ENCODE measurements around the gene HOXA7. TPM values are rescaled to one million over a fixed set of nuclear protein-coding genes. Genes with fewer than 3 reads are reported as not detected.

The HOXA7 gene
- polyA plus RNA-seq, 1 experiment: 4.4 TPM

DNA sequence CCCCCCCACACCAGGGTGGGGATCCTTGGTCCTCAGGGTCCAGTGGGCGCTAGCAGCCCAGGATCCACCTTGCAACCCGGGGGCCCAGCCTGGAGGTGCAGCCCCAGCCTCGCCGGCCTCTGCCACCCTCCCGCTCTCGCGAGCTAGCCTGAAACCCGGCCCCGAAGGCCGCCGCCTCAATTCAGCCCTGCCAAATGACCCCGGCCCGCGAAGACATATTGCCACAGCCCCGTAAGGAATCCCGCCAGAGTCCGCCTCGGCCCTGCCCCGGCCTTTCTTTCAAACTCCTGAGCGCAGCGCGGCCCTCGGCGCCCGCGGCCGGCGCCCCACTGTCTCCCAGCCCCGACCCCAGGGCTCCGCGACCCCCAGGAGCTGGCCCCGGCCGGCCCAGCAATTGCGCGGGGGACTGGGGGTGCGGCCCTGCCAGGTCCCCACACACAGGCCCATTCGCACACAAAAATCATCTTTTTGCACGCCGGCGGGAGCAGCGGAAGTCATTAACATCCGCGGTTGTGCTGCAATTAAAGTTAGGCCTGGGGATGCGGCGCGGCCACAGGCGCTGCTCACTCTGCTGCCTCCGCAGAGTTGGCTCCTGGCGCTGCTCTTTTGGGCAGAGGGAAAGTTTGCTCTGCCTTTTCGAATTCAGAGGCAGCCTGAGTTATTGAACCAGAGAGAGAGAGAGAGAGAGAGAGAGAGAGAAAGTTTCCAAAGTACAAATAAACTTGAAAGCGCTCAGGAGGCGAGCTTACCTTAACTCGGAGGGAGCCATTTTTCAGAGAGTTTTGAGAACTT is 16.9 kb downstream of the HOXA7 start:
- no peak overlapping the region for H3K4me3 ChIP-seq (ENCODE audit: low read depth, low read length)
- DNase-seq (ENCODE audit: low read depth): no peak
- no peaks in the 10 kb centered on the region for H3K27me3 ChIP-seq (ENCODE audit: control insufficient read depth, insufficient read depth, low read length)
- POLR2A ChIA-PET: no interaction called here
- TF ChIP-seq, protein P1, sequence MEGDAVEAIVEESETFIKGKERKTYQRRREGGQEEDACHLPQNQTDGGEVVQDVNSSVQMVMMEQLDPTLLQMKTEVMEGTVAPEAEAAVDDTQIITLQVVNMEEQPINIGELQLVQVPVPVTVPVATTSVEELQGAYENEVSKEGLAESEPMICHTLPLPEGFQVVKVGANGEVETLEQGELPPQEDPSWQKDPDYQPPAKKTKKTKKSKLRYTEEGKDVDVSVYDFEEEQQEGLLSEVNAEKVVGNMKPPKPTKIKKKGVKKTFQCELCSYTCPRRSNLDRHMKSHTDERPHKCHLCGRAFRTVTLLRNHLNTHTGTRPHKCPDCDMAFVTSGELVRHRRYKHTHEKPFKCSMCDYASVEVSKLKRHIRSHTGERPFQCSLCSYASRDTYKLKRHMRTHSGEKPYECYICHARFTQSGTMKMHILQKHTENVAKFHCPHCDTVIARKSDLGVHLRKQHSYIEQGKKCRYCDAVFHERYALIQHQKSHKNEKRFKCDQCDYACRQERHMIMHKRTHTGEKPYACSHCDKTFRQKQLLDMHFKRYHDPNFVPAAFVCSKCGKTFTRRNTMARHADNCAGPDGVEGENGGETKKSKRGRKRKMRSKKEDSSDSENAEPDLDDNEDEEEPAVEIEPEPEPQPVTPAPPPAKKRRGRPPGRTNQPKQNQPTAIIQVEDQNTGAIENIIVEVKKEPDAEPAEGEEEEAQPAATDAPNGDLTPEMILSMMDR (IDR thresholded peaks at IDR 0.05; ENCODE audit: insufficient read depth, low read depth, low read length): no peak
- H3K36me3 ChIP-seq (ENCODE audit: control insufficient read depth, insufficient read depth, low read length): no peaks in the 10 kb centered on the region
- CTCF ChIA-PET: interaction anchor here (1.0 to 5.9 kb wide), 3 partner anchors 8 to 285 kb away, joined by 3 to 59 read pairs (median 7); partner anchors contain the start of gene HOXA4

DNA sequence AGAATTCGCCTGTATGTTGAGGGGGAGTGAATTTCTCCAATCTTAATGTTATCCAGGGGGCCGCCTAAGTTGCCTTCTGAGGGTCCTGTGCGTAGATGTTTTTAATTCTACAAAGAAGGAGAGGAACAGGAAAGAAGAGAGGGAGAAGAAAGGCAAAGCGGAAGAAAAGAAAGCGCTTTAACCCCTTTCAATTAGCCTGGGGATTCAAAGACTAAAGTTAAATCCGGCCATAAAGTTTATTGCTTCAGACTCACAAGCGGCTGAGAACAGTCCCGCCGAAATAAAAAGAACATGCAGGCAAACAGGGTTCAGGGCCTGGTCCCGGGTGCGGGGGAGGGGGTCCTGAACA is 17.5 kb downstream of the HOXA7 start:
- TF ChIP-seq, protein P1 (IDR thresholded peaks at IDR 0.05; ENCODE audit: insufficient read depth, low read depth, low read length): no peak
- no peak overlapping the region for H3K4me3 ChIP-seq (ENCODE audit: low read depth, low read length)
- no peaks in the 10 kb centered on the region for H3K36me3 ChIP-seq (ENCODE audit: control insufficient read depth, insufficient read depth, low read length)
- CTCF ChIA-PET: no interaction called here
- no peak for DNase-seq (ENCODE audit: low read depth)
- no peaks in the 10 kb centered on the region for H3K27me3 ChIP-seq (ENCODE audit: control insufficient read depth, insufficient read depth, low read length)
- POLR2A ChIA-PET: no interaction called here

DNA sequence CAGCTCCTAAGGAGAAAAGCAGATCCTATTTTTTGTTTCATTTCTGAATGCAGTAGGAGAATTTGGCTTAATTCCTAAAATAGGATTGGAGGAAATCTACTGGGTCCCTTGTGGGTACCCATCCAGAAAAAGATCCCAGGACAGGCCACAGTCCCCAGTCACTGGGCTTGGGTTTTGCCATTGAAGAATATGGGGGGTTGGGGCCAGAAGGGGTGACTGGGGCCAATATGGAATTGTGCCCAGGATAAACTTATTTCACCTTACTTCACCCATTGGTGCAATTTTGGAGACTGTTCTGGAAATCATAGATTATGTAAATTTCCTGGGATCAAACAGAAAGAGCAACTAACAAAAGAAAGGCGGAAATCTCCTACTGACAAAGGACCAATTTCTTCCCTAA is 18.0 kb downstream of the HOXA7 start:
- TF ChIP-seq, protein P1 (IDR thresholded peaks at IDR 0.05; ENCODE audit: insufficient read depth, low read depth, low read length): no peak
- Histone ChIP-seq H3K4me3 (ENCODE audit: low read depth, low read length) (no peak overlapping the region), H3K27me3 (ENCODE audit: control insufficient read depth, insufficient read depth, low read length) (no peaks in the 10 kb centered on the region), H3K36me3 (ENCODE audit: control insufficient read depth, insufficient read depth, low read length) (no peaks in the 10 kb centered on the region)
- CTCF ChIA-PET: interaction anchor here (1.1 kb wide), 1 partner anchor 295 kb away, joined by 3 read pairs; no protein-coding TSS in a partner anchor
- POLR2A ChIA-PET: no interaction called here
- no peak for DNase-seq (ENCODE audit: low read depth)

DNA sequence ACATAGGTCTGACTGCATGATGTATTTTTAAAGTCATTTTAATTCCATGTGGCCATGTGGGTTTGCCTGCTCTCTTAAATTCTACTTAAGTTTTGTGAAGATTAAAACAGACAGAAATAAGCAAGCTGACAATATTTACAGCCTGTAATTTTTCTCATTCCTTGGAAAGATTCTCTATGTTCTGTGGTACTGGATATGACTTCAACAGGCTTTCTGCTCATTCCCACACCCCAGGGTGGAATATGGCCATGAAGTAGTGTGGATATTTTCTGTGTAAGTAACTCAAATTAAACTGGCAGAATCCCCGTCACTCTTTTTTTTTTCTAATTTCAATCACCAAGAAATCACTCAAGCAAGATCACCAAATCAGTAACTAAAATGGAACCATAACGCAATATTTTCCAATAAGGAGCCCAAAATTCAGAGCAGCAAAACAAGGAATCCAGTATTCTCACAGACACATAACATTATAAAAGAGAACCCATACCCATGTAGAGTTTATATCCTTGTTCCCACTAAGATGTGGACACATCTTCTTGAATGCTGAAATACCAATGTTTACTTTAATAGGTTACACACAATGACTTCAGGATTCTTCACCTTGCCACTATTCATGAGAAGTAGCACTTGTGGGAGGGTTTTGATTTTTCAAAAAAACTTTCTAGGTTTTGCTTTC is 18.7 kb downstream of the HOXA7 start:
- Histone ChIP-seq H3K4me3 (ENCODE audit: low read depth, low read length) (no peak overlapping the region), H3K27me3 (ENCODE audit: control insufficient read depth, insufficient read depth, low read length) (no peaks in the 10 kb centered on the region), H3K36me3 (ENCODE audit: control insufficient read depth, insufficient read depth, low read length) (no peaks in the 10 kb centered on the region)
- no peak for DNase-seq (ENCODE audit: low read depth)
- TF ChIP-seq, protein P1 (IDR thresholded peaks at IDR 0.05; ENCODE audit: insufficient read depth, low read depth, low read length): no peak
- CTCF ChIA-PET: interaction anchor here (1.1 kb wide), 1 partner anchor 294 kb away, joined by 3 read pairs; no protein-coding TSS in a partner anchor
- POLR2A ChIA-PET: no interaction called here

DNA sequence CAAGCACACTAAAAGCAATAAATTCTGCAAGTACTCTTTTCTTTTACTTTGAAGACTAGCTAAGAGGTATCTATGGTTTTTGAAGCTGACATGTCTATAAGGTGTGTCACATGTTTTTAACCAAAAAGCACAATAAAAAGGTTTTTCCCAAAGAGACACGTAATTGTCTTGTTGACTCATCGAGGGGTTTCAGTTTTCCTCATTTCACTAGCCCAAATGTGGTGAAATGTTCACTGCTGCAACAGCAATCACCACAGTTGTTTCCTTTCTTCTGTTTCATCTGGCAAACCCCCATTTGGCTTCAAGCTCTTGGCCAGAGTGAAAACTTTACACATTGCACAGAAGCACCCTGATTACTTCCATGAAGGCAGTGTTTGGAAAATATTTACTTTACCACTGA is 22.1 kb downstream of the HOXA7 start:
- Histone ChIP-seq H3K36me3 (ENCODE audit: control insufficient read depth, insufficient read depth, low read length) (no peaks in the 10 kb centered on the region), H3K27me3 (ENCODE audit: control insufficient read depth, insufficient read depth, low read length) (no peaks in the 10 kb centered on the region), H3K4me3 (ENCODE audit: low read depth, low read length) (no peak overlapping the region)
- peak; percentile 68 for DNase-seq (ENCODE audit: low read depth)
- POLR2A ChIA-PET: interaction anchor here (0.6 kb wide), 1 partner anchor 31 kb away, joined by 4 read pairs; no protein-coding TSS in a partner anchor
- TF ChIP-seq, protein P1 (IDR thresholded peaks at IDR 0.05; ENCODE audit: insufficient read depth, low read depth, low read length): no peak
- CTCF ChIA-PET: interaction anchor here (0.7 to 2.2 kb wide), 4 partner anchors 9 to 1265 kb away, joined by 3 to 11 read pairs (median 3); partner anchors contain the start of gene HOXA5
